H1 (cell line): ENCODE results near the gene ODAPH. TPM values are rescaled to one million over a fixed set of nuclear protein-coding genes. Genes with fewer than 3 reads are reported as not detected.
"Not testable (repeated sequence)": the region's sequence is repeated elsewhere in the genome, so short reads cannot be mapped to it uniquely, and the experiment has no call there.

Experiments used
- CTCF ChIA-PET: fragments of 300-600 bp; sonication (Branson Sonifier 250); formaldehyde crosslinking; loops from one replicate; lab custom pipeline; 2021; ENCODE audit not compliant: partially characterized antibody; lab: Charles Lee
- POLR2A ChIA-PET: fragments of 300-600 bp; sonication (Branson Sonifier 250); formaldehyde crosslinking; loops from one replicate; lab custom pipeline; 2021; ENCODE audit warnings: inconsistent platforms; ENCODE audit not compliant: partially characterized antibody; lab: Charles Lee
- DNase-seq, 2 experiments: peaks; one replicate each; pipeline versions ENCODE4 v3.0.0 to v3.0.0-alpha.2; 2010 to 2022; ENCODE audit warnings: low spot score in 2 of 2, low read depth in 1 of 2, mixed read lengths in 1 of 2
- FAIRE-seq: peaks from 2 replicates; lab custom pipeline; 2011; peaks lifted over from hg19 to GRCh38; lab: Jason Lieb, UNC
- H2AFZ ChIP-seq: 2 replicates; pipeline ENCODE4 v1.8.1; 2012; ENCODE audit warnings: low read length, inconsistent platforms
- H2AK5ac ChIP-seq: 2 replicates; pipeline ENCODE4 v1.6.1; 2013; ENCODE audit warnings: low read depth, low read length
- H2BK120ac ChIP-seq: replicated peaks from 2 replicates; pipeline ENCODE3; 2013; ENCODE audit warnings: low read depth, low read length, inconsistent platforms
- H2BK12ac ChIP-seq: 2 replicates; pipeline ENCODE4 v1.6.1; 2013; ENCODE audit warnings: low read depth, low read length
- H2BK15ac ChIP-seq: 2 replicates; pipeline ENCODE4 v1.6.1; 2013; ENCODE audit warnings: low read length
- H2BK20ac ChIP-seq: 2 replicates; pipeline ENCODE4 v1.6.1; 2013; ENCODE audit warnings: low read length
- H2BK5ac ChIP-seq: 2 replicates; pipeline ENCODE4 v1.6.1; 2013; ENCODE audit warnings: low read depth, low read length
- H3K14ac ChIP-seq: 2 replicates; pipeline ENCODE4 v1.6.1; 2013; ENCODE audit warnings: inconsistent platforms; ENCODE audit not compliant: insufficient read length
- H3K18ac ChIP-seq: 2 replicates; pipeline ENCODE4 v1.6.1; 2013; ENCODE audit warnings: low read length; ENCODE audit errors: extremely low read depth
- H3K23ac ChIP-seq: 2 replicates; pipeline ENCODE4 v1.6.1; 2013; ENCODE audit warnings: inconsistent platforms; ENCODE audit not compliant: insufficient read length
- H3K23me2 ChIP-seq: 2 replicates; pipeline ENCODE4 v1.6.1; 2013; ENCODE audit warnings: low read depth, low read length
- H3K27ac ChIP-seq: 2 replicates; pipeline ENCODE4 v1.6.1; 2011; ENCODE audit warnings: low read depth, low read length, inconsistent platforms
- H3K27me3 ChIP-seq, 4 experiments: replicated peaks in 1 of 4; 1 replicate in 1 of 4; 2 replicates in 3 of 4; pipeline versions ENCODE4 v1.6.1 to v1.8.1; 2011 to 2013; ENCODE audit warnings: low read length in 3 of 4, mild to moderate bottlenecking in 3 of 4, inconsistent platforms in 2 of 4, mixed read lengths in 2 of 4, moderate library complexity in 1 of 4; ENCODE audit not compliant: control insufficient read depth in 3 of 4, insufficient read depth in 3 of 4; ENCODE audit errors: extremely low read depth in 1 of 4
- H3K36me3 ChIP-seq, 4 experiments: 2 replicates each; pipeline versions ENCODE4 v1.6.1 to v1.8.1; 2011 to 2013; ENCODE audit warnings: mild to moderate bottlenecking in 4 of 4, low read length in 3 of 4, moderate library complexity in 2 of 4, control low read depth in 1 of 4, inconsistent platforms in 1 of 4; ENCODE audit not compliant: insufficient read depth in 4 of 4, control insufficient read depth in 2 of 4
- H3K4ac ChIP-seq: replicated peaks from 2 replicates; pipeline ENCODE3; 2013; ENCODE audit warnings: low read length, low read depth, mixed read lengths, inconsistent platforms; ENCODE audit not compliant: insufficient read length
- H3K4me1 ChIP-seq, 4 experiments: replicated peaks in 1 of 4; 1 replicate in 1 of 4; 2 replicates in 3 of 4; pipeline versions ENCODE4 v1.6.1 to v1.8.1; 2011 to 2013; ENCODE audit warnings: low read length in 3 of 4, inconsistent platforms in 2 of 4, mixed read lengths in 1 of 4; ENCODE audit not compliant: insufficient read depth in 4 of 4, control insufficient read depth in 3 of 4
- H3K4me2 ChIP-seq, 2 experiments: 2 replicates each; pipeline versions ENCODE4 v1.6.1 to v1.8.1; 2011 to 2013; ENCODE audit warnings: low read depth in 2 of 2, low read length in 2 of 2, control low read depth in 1 of 2, inconsistent platforms in 1 of 2, mild to moderate bottlenecking in 1 of 2; ENCODE audit not compliant: insufficient read depth in 1 of 2
- H3K4me3 ChIP-seq, 4 experiments: fragments of 200-600, 300-600 bp in 1 of 4; sonication (generic), shearing (Covaris generic), sonication (Bioruptor Twin) in 1 of 4; 2 replicates each; pipeline versions ENCODE4 v1.5.1 to v1.8.1; 2011 to 2016; ENCODE audit warnings: low read length in 4 of 4, low read depth in 3 of 4, control low read depth in 2 of 4, inconsistent platforms in 2 of 4, mild to moderate bottlenecking in 2 of 4, mixed read lengths in 1 of 4, moderate library complexity in 1 of 4; ENCODE audit not compliant: insufficient read depth in 2 of 4; ENCODE audit errors: extremely low read depth in 1 of 4
- H3K56ac ChIP-seq: replicated peaks from 2 replicates; pipeline ENCODE3; 2013; ENCODE audit warnings: low read depth, mild to moderate bottlenecking, mixed read lengths, low read length, inconsistent platforms; ENCODE audit not compliant: insufficient read length
- H3K79me1 ChIP-seq: 2 replicates; pipeline ENCODE4 v1.6.1; 2013; ENCODE audit warnings: low read depth, low read length, control low read depth
- H3K79me2 ChIP-seq, 2 experiments: 2 replicates each; pipeline versions ENCODE4 v1.6.1 to v1.8.1; 2012 to 2013; ENCODE audit warnings: low read length in 2 of 2, mild to moderate bottlenecking in 2 of 2, inconsistent platforms in 1 of 2; ENCODE audit not compliant: insufficient read depth in 2 of 2, control insufficient read depth in 1 of 2
- H3K9ac ChIP-seq, 4 experiments: replicated peaks in 1 of 4; 1 replicate in 1 of 4; 2 replicates in 3 of 4; pipeline versions ENCODE4 v1.6.1 to v1.8.1; 2011 to 2013; ENCODE audit warnings: low read depth in 3 of 4, low read length in 3 of 4, control low read depth in 2 of 4, mild to moderate bottlenecking in 2 of 4, moderate library complexity in 2 of 4, inconsistent platforms in 1 of 4; ENCODE audit errors: extremely low read depth in 1 of 4
- H3K9me3 ChIP-seq, 2 experiments: 2 replicates each; pipeline versions ENCODE4 v1.6.1 to v1.8.1; 2012 to 2013; ENCODE audit warnings: mild to moderate bottlenecking in 2 of 2, moderate library complexity in 2 of 2, control low read depth in 1 of 2, inconsistent platforms in 1 of 2, low read depth in 1 of 2, low read length in 1 of 2, mixed read lengths in 1 of 2; ENCODE audit not compliant: insufficient read depth in 2 of 2
- H4K20me1 ChIP-seq, 2 experiments: replicated peaks in 1 of 2; 2 replicates each; pipeline versions ENCODE3 to v1.8.1; 2011 to 2013; ENCODE audit warnings: inconsistent platforms in 2 of 2, low read length in 2 of 2, mild to moderate bottlenecking in 1 of 2; ENCODE audit not compliant: insufficient read depth in 2 of 2, control insufficient read depth in 1 of 2
- H4K5ac ChIP-seq: 2 replicates; pipeline ENCODE4 v1.6.1; 2013; ENCODE audit warnings: low read length, low read depth, mixed read lengths, inconsistent platforms; ENCODE audit not compliant: insufficient read length
- H4K8ac ChIP-seq: 2 replicates; pipeline ENCODE4 v1.8.0; 2013; ENCODE audit warnings: mild to moderate bottlenecking, moderate library complexity, low read length, inconsistent platforms; ENCODE audit not compliant: insufficient read depth; ENCODE audit errors: extremely low read depth
- H4K91ac ChIP-seq: replicated peaks from 2 replicates; pipeline ENCODE3; 2013; ENCODE audit warnings: low read length, mixed read lengths, inconsistent platforms; ENCODE audit not compliant: insufficient read length
- ASH2L ChIP-seq: fragments of 200-600, 300-600 bp; sonication (generic); IDR thresholded peaks from one replicate; pipeline ENCODE4 v1.7.1; 2017; ENCODE audit warnings: low read length
- SRF ChIP-seq: IDR thresholded peaks from 2 replicates; pipeline ENCODE4 v1.6.1; 2011; ENCODE audit warnings: mild to moderate bottlenecking, low read depth, low read length, moderate library complexity
- WGBS, 2 experiments: shearing (Covaris generic) in 1 of 2; methylation state at CpG; one replicate each; pipeline versions ENCODE4 v1.1.6 to v1.1.7; 2013 to 2015; ENCODE audit warnings: low lambda C conversion rate in 2 of 2, mixed read lengths in 2 of 2, inconsistent platforms in 1 of 2, low coverage in 1 of 2, missing lambda C conversion rate in 1 of 2; ENCODE audit not compliant: insufficient replicate concordance in 2 of 2, insufficient coverage in 1 of 2, insufficient read length in 1 of 2; ENCODE audit errors: extremely low coverage in 1 of 2, missing lambda C conversion rate in 1 of 2; 5-methylcytosine and 5-hydroxymethylcytosine counted together
- polyA plus RNA-seq, 7 experiments: library from polyadenylated mRNA; depleted of rRNA in 3 of 7; stranded (reverse) in 5 of 7; unstranded in 2 of 7; fragments of >200 nt in 5 of 7; fragments of 200-250 nt in 2 of 7; gene quantifications; 1 replicate in 5 of 7; 2 replicates in 1 of 7; 4 replicates in 1 of 7; pipeline versions ENCODE4 v1.2.1 to v1.2.3, GENCODE V29; 2011 to 2013; ENCODE audit warnings: missing spikeins in 2 of 7, mixed read lengths in 2 of 7
- total RNA-seq: library from RNA; stranded (reverse); fragmentation: NEBNext Ultra II Directional; extraction: Animal tissue kit (Norgen Biotek cat#: 25700); gene quantifications from 2 replicates; pipeline ENCODE4 v1.2.1, GENCODE V29; 2021

Gene ODAPH
- total and polyA plus RNA-seq, 2 of the 8 experiments (the other 6 are each of a cell fraction or from before 2014, with no cell fraction given): not detected

DNA sequence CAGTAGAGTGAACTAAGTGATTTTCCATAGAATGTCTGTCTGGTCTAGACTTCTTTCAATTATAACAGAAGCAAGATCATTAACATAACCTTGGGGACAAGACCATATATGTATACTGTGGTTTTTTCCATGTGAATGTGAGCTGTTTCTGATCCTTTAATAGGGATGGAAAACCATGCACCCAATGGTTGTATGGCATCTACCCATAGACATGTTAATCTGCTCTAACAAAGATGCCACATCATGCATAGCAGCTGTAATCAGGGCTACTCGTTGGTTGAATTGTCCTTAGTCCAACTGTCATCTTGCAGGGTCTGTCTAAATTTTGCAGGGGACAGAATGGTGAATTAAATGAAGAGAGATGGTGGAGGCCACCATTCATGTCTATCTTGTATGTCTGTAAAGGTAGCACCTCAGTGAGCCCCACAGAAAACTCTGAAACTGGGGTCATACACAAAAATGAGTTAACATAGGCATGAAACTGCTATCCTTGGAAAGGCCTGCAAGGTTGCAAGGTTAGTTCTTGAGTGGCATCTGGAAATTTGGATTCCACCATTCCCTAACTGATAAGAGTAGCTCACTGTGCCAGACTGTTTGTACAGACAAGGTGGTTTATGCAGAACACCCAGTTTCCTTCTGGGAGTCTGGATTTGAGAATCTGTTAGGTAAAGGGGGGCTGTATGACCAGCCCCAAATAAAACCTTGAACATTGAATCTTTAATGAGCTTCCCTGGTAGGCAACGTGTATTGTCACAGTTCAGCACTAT is 25.1 kb upstream of the ODAPH start (continued):
- TF ChIP-seq SRF (no peak), ASH2L (no peak)

DNA sequence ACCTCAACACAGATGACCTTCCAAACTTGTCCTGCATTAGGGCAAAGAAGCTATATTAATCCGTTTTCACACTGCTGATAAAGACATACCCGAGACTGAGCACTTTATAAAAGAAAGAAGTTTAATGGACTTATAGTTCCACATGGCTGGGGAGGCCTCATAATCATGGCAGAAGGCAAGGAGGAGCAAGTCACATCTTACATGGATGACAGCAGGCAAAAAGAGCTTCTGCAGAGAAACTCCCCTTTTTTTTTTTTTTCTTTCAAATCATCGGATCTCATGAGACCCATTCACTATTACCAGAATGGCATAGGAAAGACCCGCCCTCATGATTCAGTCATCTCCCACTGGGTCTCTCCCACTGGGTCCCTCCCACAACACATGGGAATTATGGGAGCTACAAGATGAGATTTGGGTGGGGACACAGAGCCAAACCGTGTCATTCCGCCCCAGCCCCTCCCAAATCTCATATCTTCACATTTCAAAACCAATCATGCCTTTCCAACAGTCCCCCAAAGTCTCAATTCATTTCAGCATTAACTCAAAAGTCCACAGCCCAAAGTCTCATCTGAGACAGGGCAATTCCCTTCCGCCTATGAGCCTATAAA is 24.2 kb upstream of the ODAPH start:
- not testable (repeated sequence) for H2BK20ac ChIP-seq, H3K79me1 ChIP-seq, H4K8ac ChIP-seq, H2BK15ac ChIP-seq, H2AFZ ChIP-seq, H2BK120ac ChIP-seq, DNase-seq, H4K20me1 ChIP-seq, H3K56ac ChIP-seq, H4K5ac ChIP-seq, H2BK5ac ChIP-seq, H3K4me3 ChIP-seq, H3K27me3 ChIP-seq, H4K91ac ChIP-seq, FAIRE-seq, H3K27ac ChIP-seq, H2AK5ac ChIP-seq, H3K23ac ChIP-seq, H3K18ac ChIP-seq, H3K14ac ChIP-seq, H2BK12ac ChIP-seq, H3K4me2 ChIP-seq, H3K4me1 ChIP-seq, H3K4ac ChIP-seq, H3K9ac ChIP-seq, H3K23me2 ChIP-seq, H3K79me2 ChIP-seq
- 84% methylated on average over 7 of the region's 7 CpGs; no CpG with 5 or more reads in 1 of the 2 experiments for WGBS, 2 experiments
- Histone ChIP-seq H3K36me3 (peaks cover 2 to 42% (median 17%) of the 10 kb centered on the region in 4 experiments; a peak in 4 of 8 replicates), H3K9me3 (peaks cover 6 to 10% of the 10 kb centered on the region in 2 experiments; a peak in 2 of 4 replicates)
- CTCF ChIA-PET: interaction anchor here (0.6 to 1.0 kb wide), 2 partner anchors 24 to 269 kb away, joined by 3 to 5 read pairs; partner anchors contain the start of gene ODAPH
- POLR2A ChIA-PET: interaction anchor here (1.7 to 3.2 kb wide), 2 partner anchors 15 to 17 kb away, joined by 5 to 11 read pairs; partner anchors contain the start of genes RCHY1 and THAP6
